ENCODE data around the gene EHF. TPM values are rescaled to one million over a fixed set of nuclear protein-coding genes. Genes with fewer than 3 reads are reported as not detected.

Gene EHF
- total and polyA plus RNA-seq, 2 of the 13 experiments (the other 11 are each of a cell fraction or from before 2014, with no cell fraction given): 0.04 to 0.46 TPM

GRCh38 chr11:34654483-34655334, 33.8 kb downstream of the EHF start (continued):
- no peak for TF ChIP-seq LCORL (IDR thresholded peaks at IDR 0.05)
- TF ChIP-seq LCORL (CRISPR knock-in tag; IDR thresholded peaks at IDR 0.05): peak; percentile 81; the same call in 1 of the 2 replicates
- TF ChIP-seq ASH2L (IDR thresholded peaks at IDR 0.05; ENCODE audit: insufficient read length, low read depth, low read length): no peak
- TF ChIP-seq ZXDC (CRISPR knock-in tag; IDR thresholded peaks at IDR 0.05): peak; percentile 62; the same call in 1 of the 2 replicates
- TF ChIP-seq MED13 (CRISPR knock-in tag; IDR thresholded peaks at IDR 0.05): peak; percentile 98
- TF ChIP-seq ZNF775 (CRISPR knock-in tag; IDR thresholded peaks at IDR 0.05; ENCODE audit: borderline replicate concordance): peak; percentile 94
- peak; percentile 88 for TF ChIP-seq ATF3 (CRISPR knock-in tag; IDR thresholded peaks at IDR 0.05)
- TF ChIP-seq HIC2 (CRISPR knock-in tag; IDR thresholded peaks at IDR 0.05; ENCODE audit: low read depth): peak; percentile 83; the same call in 1 of the 2 replicates
- TF ChIP-seq ZNF136 (CRISPR knock-in tag; IDR thresholded peaks at IDR 0.05; ENCODE audit: low read depth): no peak
- no peak for TF ChIP-seq POLR2AphosphoS2 (IDR thresholded peaks at IDR 0.05; ENCODE audit: low read depth, low read length)
- TF ChIP-seq ATF5 (CRISPR knock-in tag; IDR thresholded peaks at IDR 0.05; ENCODE audit: low read depth): no peak
- no peak for TF ChIP-seq MLXIP (CRISPR knock-in tag; IDR thresholded peaks at IDR 0.05; ENCODE audit: borderline replicate concordance)
- no peak for TF ChIP-seq CCAR2 (optimal IDR thresholded peaks at IDR 0.05; ENCODE audit: low read depth, low read length)
- TF ChIP-seq ZNF704 (CRISPR knock-in tag; IDR thresholded peaks at IDR 0.05; ENCODE audit: borderline replicate concordance): no peak
- TF ChIP-seq SNAI1 (CRISPR knock-in tag; IDR thresholded peaks at IDR 0.05; ENCODE audit: borderline replicate concordance): no peak
- TF ChIP-seq KDM1A (CRISPR knock-in tag; IDR thresholded peaks at IDR 0.05): peak; percentile 92
- TF ChIP-seq TAF1 (CRISPR knock-in tag; IDR thresholded peaks at IDR 0.05): peak; percentile 54
- peak; percentile 100 for TF ChIP-seq HOXD1 (CRISPR knock-in tag; IDR thresholded peaks at IDR 0.05)
- no peak for TF ChIP-seq SRY (CRISPR knock-in tag; IDR thresholded peaks at IDR 0.05)

Measured in HepG2 (cell line).